IMR-90 (cell line): ENCODE measurements around the gene ZNF579. TPM values are rescaled to one million over a fixed set of nuclear protein-coding genes. Genes with fewer than 3 reads are reported as not detected.

Source experiments
- ATAC-seq: fragments of 200-7000 bp; cut with Tn5 transposase; 2 replicates; pipeline ENCODE4 v1.9.1; 2020; ENCODE audit warnings: low read depth, mild to moderate bottlenecking, moderate library complexity
- BruUV-seq: library from RNA; stranded (reverse); fragments of 400-500 nt; replicated peaks from 2 replicates; lab custom pipeline; 2021; lab: Mats Ljungman, UMichigan
- CTCF ChIA-PET: fragments of 300-600 bp; formaldehyde crosslinking; extraction: SDS; loops from one replicate; lab custom pipeline; 2021; ENCODE audit warnings: antibody characterized with exemption; lab: Yijun Ruan, JAX
- POLR2A ChIA-PET: fragments of 300-600 bp; sonication (Branson Sonifier 250); formaldehyde crosslinking; loops from one replicate; lab custom pipeline; 2022; ENCODE audit warnings: antibody characterized with exemption; ENCODE audit not compliant: unreplicated experiment; lab: Charles Lee
- DNase-seq: peaks from one replicate; pipeline ENCODE4 v3.0.0; 2013
- H2AFZ ChIP-seq: replicated peaks from 2 replicates; pipeline ENCODE3; 2013; ENCODE audit warnings: low read length, mild to moderate bottlenecking; ENCODE audit not compliant: poor library complexity
- H2AK5ac ChIP-seq: 2 replicates; pipeline ENCODE4 v1.6.1; 2013; ENCODE audit warnings: low read depth, low read length, inconsistent platforms
- H2AK9ac ChIP-seq: replicated peaks from 2 replicates; pipeline ENCODE3; 2013; ENCODE audit warnings: mild to moderate bottlenecking, low read depth, low read length, moderate library complexity; ENCODE audit not compliant: poor library complexity
- H2BK120ac ChIP-seq: 2 replicates; pipeline ENCODE4 v1.6.1; 2013; ENCODE audit warnings: low read depth, low read length, inconsistent platforms
- H2BK15ac ChIP-seq: 3 replicates; pipeline ENCODE4 v1.6.1; 2013; ENCODE audit warnings: low read depth, low read length, inconsistent platforms
- H2BK20ac ChIP-seq: 2 replicates; pipeline ENCODE4 v1.6.1; 2013; ENCODE audit warnings: low read depth, mild to moderate bottlenecking, inconsistent platforms, low read length, moderate library complexity
- H2BK5ac ChIP-seq: 2 replicates; pipeline ENCODE4 v1.6.1; 2013; ENCODE audit warnings: mild to moderate bottlenecking, low read depth, low read length, inconsistent platforms; ENCODE audit not compliant: poor library complexity, severe bottlenecking
- H3K14ac ChIP-seq: replicated peaks from 2 replicates; pipeline ENCODE4 v1.6.1; 2013; ENCODE audit warnings: low read depth, low read length, inconsistent platforms
- H3K18ac ChIP-seq: 2 replicates; pipeline ENCODE4 v1.6.1; 2013; ENCODE audit warnings: low read depth, low read length, control low read depth
- H3K23ac ChIP-seq: 2 replicates; pipeline ENCODE4 v1.6.1; 2013; ENCODE audit warnings: low read depth, low read length, inconsistent platforms
- H3K27ac ChIP-seq: 2 replicates; pipeline ENCODE4 v1.5.1; 2013; ENCODE audit warnings: mild to moderate bottlenecking, control low read depth, low read length; ENCODE audit not compliant: insufficient read depth
- H3K27me3 ChIP-seq: 2 replicates; pipeline ENCODE4 v1.6.1; 2013; ENCODE audit warnings: low read length; ENCODE audit not compliant: control insufficient read depth, insufficient read depth
- H3K36me3 ChIP-seq: 2 replicates; pipeline ENCODE4 v1.6.1; 2013; ENCODE audit warnings: low read length, mixed read lengths; ENCODE audit not compliant: control insufficient read depth, insufficient read depth
- H3K4ac ChIP-seq: 2 replicates; pipeline ENCODE4 v1.6.1; 2013; ENCODE audit warnings: low read depth, low read length, inconsistent platforms
- H3K4me1 ChIP-seq: 2 replicates; pipeline ENCODE4 v1.6.1; 2013; ENCODE audit warnings: low read length, mixed read lengths; ENCODE audit not compliant: control insufficient read depth, insufficient read depth
- H3K4me2 ChIP-seq: 2 replicates; pipeline ENCODE4 v1.6.1; 2013; ENCODE audit warnings: low read depth, mild to moderate bottlenecking, control low read depth, low read length, moderate library complexity
- H3K4me3 ChIP-seq: 2 replicates; pipeline ENCODE4 v1.5.1; 2013; ENCODE audit warnings: low read depth, mild to moderate bottlenecking, control low read depth, low read length, moderate library complexity; ENCODE audit not compliant: insufficient read depth
- H3K56ac ChIP-seq: 2 replicates; pipeline ENCODE4 v1.6.1; 2013; ENCODE audit warnings: low read length, inconsistent platforms; ENCODE audit not compliant: insufficient read depth; ENCODE audit errors: extremely low read depth
- H3K79me1 ChIP-seq, 2 experiments: 2 replicates each; pipeline ENCODE4 v1.6.1; 2013; ENCODE audit warnings: low read length in 2 of 2, inconsistent platforms in 1 of 2, low read depth in 1 of 2
- H3K9ac ChIP-seq: 2 replicates; pipeline ENCODE4 v1.6.1; 2013; ENCODE audit warnings: low read depth, low read length, control low read depth
- H3K9me1 ChIP-seq: 2 replicates; pipeline ENCODE4 v1.6.1; 2013; ENCODE audit warnings: low read length, inconsistent platforms; ENCODE audit not compliant: insufficient read depth
- H3K9me3 ChIP-seq: 2 replicates; pipeline ENCODE4 v1.6.1; 2013; ENCODE audit warnings: low read length; ENCODE audit not compliant: control insufficient read depth, insufficient read depth
- H4K20me1 ChIP-seq: 2 replicates; pipeline ENCODE4 v1.6.1; 2013; ENCODE audit warnings: low read length, inconsistent platforms; ENCODE audit not compliant: insufficient read depth
- H4K5ac ChIP-seq: 2 replicates; pipeline ENCODE4 v1.6.1; 2013; ENCODE audit warnings: mild to moderate bottlenecking, low read depth, low read length, control low read depth
- H4K8ac ChIP-seq, 2 experiments: 2 replicates each; pipeline ENCODE4 v1.6.1; 2013; ENCODE audit warnings: low read depth in 2 of 2, low read length in 2 of 2, control low read depth in 1 of 2, inconsistent platforms in 1 of 2
- H4K91ac ChIP-seq: 2 replicates; pipeline ENCODE4 v1.6.1; 2013; ENCODE audit warnings: low read depth, low read length, inconsistent platforms; ENCODE audit not compliant: insufficient read depth
- BHLHE40 ChIP-seq: fragments of 150-350 bp; IDR thresholded peaks from 2 replicates; pipeline ENCODE4 v1.6.1; 2016; ENCODE audit warnings: mild to moderate bottlenecking, low read depth, low read length
- CEBPB ChIP-seq: IDR thresholded peaks from 2 replicates; pipeline ENCODE4 v1.6.1; 2012; ENCODE audit warnings: low read depth, low read length, improper control_type of control experiment
- CHD1 ChIP-seq: IDR thresholded peaks from 2 replicates; pipeline ENCODE4 v1.6.1; 2012; ENCODE audit warnings: low read depth, low read length, improper control_type of control experiment
- CTCF ChIP-seq: conservative IDR thresholded peaks from 2 replicates; pipeline ENCODE4 v1.5.1; 2012; ENCODE audit warnings: mild to moderate bottlenecking, low read depth, low read length, improper control_type of control experiment
- ELK1 ChIP-seq: fragments of 150-350 bp; IDR thresholded peaks from 2 replicates; pipeline ENCODE4 v1.6.1; 2016; ENCODE audit warnings: low read depth, mild to moderate bottlenecking, low read length, moderate library complexity, borderline replicate concordance
- FOS ChIP-seq: fragments of 150-350 bp; IDR thresholded peaks from 2 replicates; pipeline ENCODE4 v1.6.1; 2016; ENCODE audit warnings: low read depth, low read length
- MAFK ChIP-seq: IDR thresholded peaks from 2 replicates; pipeline ENCODE4 v1.6.1; 2012; ENCODE audit warnings: low read depth, low read length, improper control_type of control experiment
- MAZ ChIP-seq: IDR thresholded peaks from 2 replicates; pipeline ENCODE4 v1.6.1; 2012; ENCODE audit warnings: low read depth, mild to moderate bottlenecking, low read length, improper control_type of control experiment, moderate library complexity, borderline replicate concordance
- MXI1 ChIP-seq: IDR thresholded peaks from 2 replicates; pipeline ENCODE4 v1.6.1; 2012; ENCODE audit warnings: low read depth, mild to moderate bottlenecking, low read length, moderate library complexity, borderline replicate concordance
- NFE2L2 ChIP-seq: fragments of 150-350 bp; IDR thresholded peaks from 2 replicates; pipeline ENCODE4 v1.6.1; 2016; ENCODE audit warnings: low read depth, mild to moderate bottlenecking, low read length
- POLR2A ChIP-seq: IDR thresholded peaks from 2 replicates; pipeline ENCODE4 v1.6.1; 2012; ENCODE audit warnings: mild to moderate bottlenecking, low read depth, low read length
- RAD21 ChIP-seq: IDR thresholded peaks from 2 replicates; pipeline ENCODE4 v1.6.1; 2012; ENCODE audit warnings: low read length, improper control_type of control experiment
- RCOR1 ChIP-seq: IDR thresholded peaks from 2 replicates; pipeline ENCODE4 v1.6.1; 2012; ENCODE audit warnings: mild to moderate bottlenecking, low read length, improper control_type of control experiment; ENCODE audit not compliant: insufficient replicate concordance
- RFX5 ChIP-seq: IDR thresholded peaks from 2 replicates; pipeline ENCODE4 v1.8.0; 2012; ENCODE audit warnings: low read depth, mild to moderate bottlenecking, low read length, moderate library complexity
- SMC3 ChIP-seq: fragments of 150-350 bp; IDR thresholded peaks from 2 replicates; pipeline ENCODE4 v1.6.1; 2016; ENCODE audit warnings: low read depth, mild to moderate bottlenecking, antibody characterized with exemption, low read length, moderate library complexity
- USF2 ChIP-seq: fragments of 150-350 bp; IDR thresholded peaks from 2 replicates; pipeline ENCODE4 v1.6.1; 2017; ENCODE audit warnings: mild to moderate bottlenecking, antibody characterized with exemption, low read length, low read depth
- WGBS, 2 experiments: methylation state at CpG; one replicate each; pipeline versions ENCODE4 v1.1.5 to v1.1.7; 2013; ENCODE audit warnings: missing lambda C conversion rate in 2 of 2; ENCODE audit not compliant: insufficient read length in 1 of 2; ENCODE audit errors: extremely low coverage in 2 of 2; 5-methylcytosine and 5-hydroxymethylcytosine counted together
- dilution Hi-C: fragments of 300-500 bp; cut with HindIII; formaldehyde crosslinking; loops from one replicate; pipeline ENCODE4 v1.14.3; 2018; ENCODE audit warnings: low sequenced_read_pairs; ENCODE audit not compliant: unreplicated experiment
- in situ Hi-C: fragments of 300-500 bp; cut with MboI; formaldehyde crosslinking; loops from 3 replicates; pipeline ENCODE4 v1.14.3; 2019; ENCODE audit warnings: low sequenced_read_pairs, inconsistent platforms, mixed read lengths
- intact Hi-C: fragments of 100-400 bp; cut with micrococcal nuclease; formaldehyde crosslinking; loops from 2 replicates; pipeline ENCODE4 v1.10.0; 2022
- polyA plus RNA-seq, 3 experiments: library from polyadenylated mRNA; depleted of rRNA; stranded (reverse); fragments of >200 nt; gene quantifications; 2 replicates each; pipeline ENCODE4 v1.2.3, GENCODE V29; 2012; ENCODE audit warnings: low replicate concordance in 1 of 3
- total RNA-seq: library from RNA; depleted of rRNA; stranded (reverse); fragments of >200 nt; gene quantifications from 2 replicates; pipeline ENCODE4 v1.2.3, GENCODE V29; 2012

The ZNF579 gene
- total and polyA plus RNA-seq, 2 of the 4 experiments (the other 2 are of a cell fraction) = 0.54 to 9.0 TPM

- Histone ChIP-seq H4K5ac (no peak overlapping the region), H2AFZ (peak overlapping the region; percentile 32), H3K4me1 (no peaks in the 10 kb centered on the region; the same call in 1 of the 2 replicates), H2BK15ac (no peak overlapping the region), H2BK5ac (no peak overlapping the region), H3K9ac (no peak overlapping the region), H3K9me1 (0 out of 2 replicates have a peak, but pooled peaks cover 2% of the 10 kb centered on the region), H3K36me3 (no peaks in the 10 kb centered on the region), H3K27me3 (no peaks in the 10 kb centered on the region; the same call in 1 of the 2 replicates), H3K4me2 (no peak overlapping the region), H3K79me1 (no peaks in the 10 kb centered on the region), H2BK120ac (no peak overlapping the region), H2AK5ac (no peak overlapping the region), H4K8ac (no peak overlapping the region), H2AK9ac (no peak overlapping the region), H3K27ac (no peak overlapping the region), H3K9me3 (no peaks in the 10 kb centered on the region), H3K4ac (no peak overlapping the region), H3K18ac (no peak overlapping the region), H4K91ac (no peak overlapping the region), H3K14ac (no peak overlapping the region), H3K23ac (no peak overlapping the region), H2BK20ac (no peak overlapping the region), H4K20me1 (no peaks in the 10 kb centered on the region), H3K4me3 (no peak overlapping the region), H3K56ac (no peak overlapping the region)
- 87% methylated on average over 11 of the region's 22 CpGs; no CpG with 5 or more reads in 1 of the 2 experiments for WGBS, 2 experiments
- POLR2A ChIA-PET = no interaction called here
- dilution Hi-C loops (no loop called here), intact Hi-C loops (loop anchor here (2.0 kb wide), 1 partner anchor 19 kb away; no protein-coding TSS in a partner anchor), in situ Hi-C loops (no loop called here)
- ATAC-seq (no peak), DNase-seq (no peak)
- CTCF ChIA-PET = interaction anchor here (1.5 kb wide), 1 partner anchor 32 kb away, joined by 4 read pairs; no protein-coding TSS in a partner anchor
- TF ChIP-seq CHD1 = no peak
- no peak for TF ChIP-seq MAFK
- TF ChIP-seq RFX5 = no peak
- TF ChIP-seq RAD21 = no peak
- TF ChIP-seq MXI1 = no peak
- no peak for TF ChIP-seq CEBPB
- no peak for TF ChIP-seq USF2
- TF ChIP-seq SMC3 = no peak
- no peak for TF ChIP-seq BHLHE40
- no peak for TF ChIP-seq MAZ
- TF ChIP-seq NFE2L2 = no peak
- no peak for TF ChIP-seq POLR2A
- TF ChIP-seq ELK1 = no peak
- no peak for TF ChIP-seq CTCF
- no peak for TF ChIP-seq RCOR1
- TF ChIP-seq FOS = no peak
- no TSS peak for BruUV-seq
Measured at GRCh38 chr19:55535965-55536350, 44.7 kb downstream of the ZNF579 start.
